Hepatocyte (in vitro differentiated cells): ENCODE data around the gene STAC2.

Source experiments
- EZH2 ChIP-seq: fragments of 200-600 bp; sonication (generic); IDR thresholded peaks from 2 replicates; pipeline ENCODE4 v1.6.1; 2016; ENCODE audit warnings: antibody characterized with exemption, mild to moderate bottlenecking, borderline replicate concordance
- EZH2phosphoT487 ChIP-seq: fragments of 200-600 bp; sonication (generic); IDR thresholded peaks from one replicate; pipeline ENCODE4 v1.6.1; 2018; ENCODE audit warnings: antibody characterized with exemption, mild to moderate bottlenecking, low read depth, moderate library complexity; ENCODE audit not compliant: unreplicated experiment, severe bottlenecking
- TF ChIP-seq, protein P1 (sequence below): fragments of 200-600 bp; sonication (generic); IDR thresholded peaks from 2 replicates; pipeline ENCODE4 v1.5.1; 2016; ENCODE audit warnings: antibody characterized with exemption, mild to moderate bottlenecking; ENCODE audit not compliant: poor library complexity

DNA sequence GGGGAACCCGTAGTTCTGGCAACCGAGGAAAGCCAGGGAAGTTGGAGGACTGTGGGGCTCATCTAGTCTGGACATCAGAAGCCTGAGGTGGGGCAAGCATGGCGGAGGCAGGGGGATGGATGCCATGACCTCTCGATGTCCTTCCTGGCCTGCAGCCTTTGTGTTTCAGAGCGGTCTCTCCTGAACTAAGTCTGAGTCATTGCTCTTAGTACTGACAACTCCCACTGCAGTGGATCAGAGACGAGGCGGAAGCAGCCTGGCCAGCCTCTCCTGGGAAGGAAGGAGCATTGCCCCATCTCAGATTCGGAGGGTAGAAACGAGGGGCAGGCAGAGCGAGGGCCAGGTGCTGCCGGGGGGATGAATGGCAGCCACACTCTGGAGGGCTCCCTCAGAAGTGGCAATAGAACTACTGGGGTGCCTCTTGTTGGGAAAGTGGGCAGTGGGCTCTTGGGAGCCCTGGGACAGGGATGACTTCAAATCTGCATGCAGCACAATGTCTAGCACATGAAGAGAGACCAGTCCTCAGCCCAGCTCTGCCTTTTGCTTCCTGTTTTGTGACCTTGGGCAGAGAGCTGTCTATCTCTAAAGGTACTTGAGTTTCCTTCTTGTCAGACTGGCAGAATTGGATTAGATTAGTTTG is 3.6 kb upstream of the STAC2 start:
- TF ChIP-seq, protein P1, sequence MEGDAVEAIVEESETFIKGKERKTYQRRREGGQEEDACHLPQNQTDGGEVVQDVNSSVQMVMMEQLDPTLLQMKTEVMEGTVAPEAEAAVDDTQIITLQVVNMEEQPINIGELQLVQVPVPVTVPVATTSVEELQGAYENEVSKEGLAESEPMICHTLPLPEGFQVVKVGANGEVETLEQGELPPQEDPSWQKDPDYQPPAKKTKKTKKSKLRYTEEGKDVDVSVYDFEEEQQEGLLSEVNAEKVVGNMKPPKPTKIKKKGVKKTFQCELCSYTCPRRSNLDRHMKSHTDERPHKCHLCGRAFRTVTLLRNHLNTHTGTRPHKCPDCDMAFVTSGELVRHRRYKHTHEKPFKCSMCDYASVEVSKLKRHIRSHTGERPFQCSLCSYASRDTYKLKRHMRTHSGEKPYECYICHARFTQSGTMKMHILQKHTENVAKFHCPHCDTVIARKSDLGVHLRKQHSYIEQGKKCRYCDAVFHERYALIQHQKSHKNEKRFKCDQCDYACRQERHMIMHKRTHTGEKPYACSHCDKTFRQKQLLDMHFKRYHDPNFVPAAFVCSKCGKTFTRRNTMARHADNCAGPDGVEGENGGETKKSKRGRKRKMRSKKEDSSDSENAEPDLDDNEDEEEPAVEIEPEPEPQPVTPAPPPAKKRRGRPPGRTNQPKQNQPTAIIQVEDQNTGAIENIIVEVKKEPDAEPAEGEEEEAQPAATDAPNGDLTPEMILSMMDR: no peak
- no peak for TF ChIP-seq EZH2
- no peak for TF ChIP-seq EZH2phosphoT487
